ENCODE measurements around the gene CDK5R1.
"Not testable (repeated sequence)": the region's sequence is repeated elsewhere in the genome, so short reads cannot be mapped to it uniquely, and the experiment has no call there.

Gene CDK5R1

DNA sequence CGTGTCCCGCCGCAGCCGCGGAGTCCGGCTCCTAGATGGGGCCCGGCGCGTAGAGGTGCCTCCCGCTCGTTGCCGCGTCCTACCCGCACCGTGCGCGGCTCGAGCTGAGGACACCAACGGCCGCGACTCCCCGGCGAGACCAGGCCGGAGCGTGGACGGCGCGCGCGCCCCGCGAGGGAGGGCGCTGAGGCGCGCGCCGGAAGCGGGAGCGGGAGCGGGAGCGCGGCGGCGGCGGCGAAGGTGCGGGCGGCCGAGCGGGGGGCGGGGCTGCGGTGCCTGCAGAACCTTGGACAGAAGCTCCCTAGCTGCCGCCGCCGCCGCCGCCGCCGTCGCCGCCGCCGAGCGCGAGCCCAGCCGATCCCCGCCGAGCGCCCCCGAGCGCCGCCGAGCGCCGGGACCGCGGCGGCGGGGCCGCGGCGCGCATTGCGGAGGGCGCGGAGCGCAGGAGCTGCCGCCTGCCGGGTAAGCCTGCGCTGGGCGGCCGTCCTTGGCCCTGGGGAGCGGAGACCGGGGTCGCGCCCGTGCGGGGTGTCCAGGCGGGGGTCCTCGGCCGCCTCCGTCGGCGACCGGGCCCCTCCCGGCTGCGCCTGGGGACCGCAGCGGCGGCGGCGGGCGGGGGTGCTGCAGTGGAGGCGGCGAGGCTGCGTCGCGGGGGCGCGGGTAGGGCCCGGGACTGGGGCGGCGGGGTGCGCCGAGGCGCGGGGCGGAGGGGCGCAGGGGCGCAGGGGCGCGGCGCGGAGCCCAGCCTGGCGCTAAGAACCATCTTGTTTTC lies at the start of gene CDK5R1:
CDK5R1 (plus strand) TSS at position 293 of the 772 bp plus-strand sequence. CDS start 628 bp downstream, outside the sequence.
- DNase-seq = peak; percentile 83

DNA sequence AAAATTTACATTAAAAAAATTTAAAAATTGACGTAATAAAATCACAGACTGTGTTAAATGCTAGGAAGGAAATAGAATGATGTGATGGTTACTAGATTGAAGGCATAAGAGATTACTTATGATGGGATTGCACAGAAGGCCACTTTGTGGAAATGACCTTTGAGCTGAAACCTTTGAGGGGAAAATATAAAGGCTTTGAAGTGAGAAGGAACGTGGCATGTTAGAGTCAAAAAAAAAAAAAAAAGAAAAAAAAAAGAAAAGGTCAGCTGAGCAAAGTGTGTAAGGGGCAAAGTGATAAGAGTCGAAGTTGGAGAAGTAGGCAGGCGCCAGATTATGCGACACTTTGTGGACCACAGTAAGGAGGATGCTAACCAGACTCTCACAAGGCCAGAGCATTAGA lies 46.1 kb upstream of the CDK5R1 start:
- no peak for DNase-seq

DNA sequence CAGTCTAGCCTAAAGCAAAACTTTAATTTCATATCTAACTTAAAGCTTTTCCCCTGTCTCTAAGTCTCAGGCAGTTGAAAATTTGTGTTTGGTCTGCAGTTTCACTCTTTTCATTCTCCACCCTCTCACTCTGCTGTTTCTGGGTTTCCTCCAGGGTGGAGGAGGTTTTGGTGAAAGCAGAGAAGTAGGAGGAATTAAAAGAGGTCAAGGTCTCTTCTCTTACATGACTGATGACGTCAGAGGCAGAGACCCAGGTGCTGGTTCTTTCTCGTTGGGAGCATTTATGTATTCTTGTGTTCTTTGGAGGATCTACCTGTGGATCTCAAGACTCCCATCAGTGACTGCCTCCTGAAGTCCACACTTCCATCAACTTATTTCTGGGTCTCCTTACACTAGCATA lies 44.9 kb upstream of the CDK5R1 start:
- DNase-seq = no peak

DNA sequence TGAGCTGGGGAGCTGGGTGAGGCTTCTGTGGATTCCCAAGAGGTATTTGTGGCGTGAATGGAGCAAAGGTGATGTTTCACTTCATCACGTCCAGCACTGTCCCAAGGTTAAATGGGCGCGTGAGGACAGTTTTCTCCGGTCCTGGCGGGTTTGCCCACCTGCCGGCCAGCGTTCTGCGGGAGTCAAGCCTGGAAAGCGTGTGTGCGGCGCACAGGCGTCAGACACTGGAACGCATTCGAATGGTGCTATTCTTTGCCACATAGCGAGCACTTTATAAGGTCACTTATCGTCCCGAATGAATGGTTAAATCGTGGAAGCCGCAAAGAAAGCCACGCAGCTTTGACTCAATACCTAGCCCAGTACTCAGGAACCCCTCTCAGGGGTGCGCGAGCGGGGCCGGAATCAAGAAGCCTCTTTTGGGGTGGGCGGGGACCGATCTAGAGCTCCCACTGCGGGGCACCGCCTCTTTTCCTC lies 42.9 kb upstream of the CDK5R1 start:
- DNase-seq = no peak

DNA sequence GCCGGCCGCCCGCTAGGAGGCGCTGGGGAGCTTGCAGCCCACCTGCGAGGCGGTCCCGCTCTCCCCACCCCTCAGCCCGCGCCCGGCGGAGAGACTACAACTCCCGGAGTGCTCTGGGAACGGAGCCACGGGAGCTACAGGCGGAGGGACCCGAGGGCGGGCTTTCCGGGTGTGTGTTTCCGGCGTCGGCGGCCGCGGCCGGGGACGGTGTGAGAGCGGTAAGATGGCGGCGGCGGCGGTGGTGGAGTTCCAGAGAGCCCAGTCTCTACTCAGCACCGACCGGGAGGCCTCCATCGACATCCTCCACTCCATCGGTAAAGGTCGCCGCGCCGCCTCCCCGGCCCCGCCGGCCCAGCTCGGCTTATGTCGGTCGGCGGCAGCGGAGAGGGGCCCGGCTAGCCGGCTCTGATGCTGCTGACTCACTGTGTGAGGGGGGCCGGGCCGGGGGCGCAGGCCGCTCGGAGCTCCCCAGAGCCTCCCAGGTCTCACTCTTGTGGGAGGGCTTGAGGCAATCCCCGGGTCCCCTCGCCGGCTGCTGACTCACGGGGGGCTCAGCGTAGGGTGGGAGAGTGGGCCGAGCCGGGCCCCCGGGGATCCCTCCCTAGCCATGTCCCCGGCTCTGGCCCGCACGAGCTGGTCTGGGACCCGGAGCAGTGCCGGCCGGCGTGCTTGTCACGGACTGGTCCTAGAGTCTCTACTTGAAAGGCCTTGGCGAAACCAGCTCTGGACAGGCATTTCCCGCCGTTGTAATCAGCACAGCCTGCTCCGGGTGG lies 42.3 kb upstream of the CDK5R1 start, which contains the start of gene PSMD11:
PSMD11 (plus strand) TSS at position 210 of the 773 bp plus-strand sequence; CDS start at position 224, 14 bp downstream.
- peak; percentile 99 for DNase-seq

DNA sequence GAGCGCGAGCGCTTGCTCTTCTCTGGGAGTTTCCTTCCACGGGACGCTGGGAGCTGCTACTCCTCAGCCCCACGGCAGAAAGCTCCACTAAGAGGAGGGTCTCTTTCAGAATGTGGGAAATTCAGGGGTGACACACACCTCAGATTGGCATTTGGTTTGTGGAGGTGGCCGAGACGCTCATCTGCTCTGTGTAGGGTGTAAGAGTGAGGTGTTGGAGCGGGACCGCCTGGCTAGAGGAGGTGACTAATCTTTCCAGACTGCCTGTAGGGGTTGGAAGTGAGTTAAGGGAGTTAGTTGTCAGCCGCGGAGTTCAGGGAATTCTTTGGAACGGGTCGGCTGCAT lies 41.7 kb upstream of the CDK5R1 start:
- no peak for DNase-seq

DNA sequence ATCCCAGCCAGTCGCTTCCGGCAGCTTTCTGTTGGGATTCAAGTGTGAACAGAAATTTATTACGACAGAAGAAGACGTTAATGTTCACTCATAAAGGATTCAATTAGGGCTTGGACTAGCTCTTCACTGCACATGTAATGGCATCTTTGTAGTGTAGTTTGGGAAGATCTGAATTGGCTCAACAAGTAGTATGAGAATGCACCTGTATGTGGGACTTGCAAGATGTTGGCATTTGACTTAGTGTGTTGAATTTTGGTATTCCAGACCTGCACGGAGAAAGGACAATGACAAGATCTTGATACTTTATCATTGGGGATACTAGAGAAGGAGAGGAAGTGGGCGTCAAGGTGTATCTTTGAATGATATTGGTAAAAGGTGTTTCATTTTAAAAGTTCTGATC lies 41.3 kb upstream of the CDK5R1 start:
- DNase-seq = no peak

DNA sequence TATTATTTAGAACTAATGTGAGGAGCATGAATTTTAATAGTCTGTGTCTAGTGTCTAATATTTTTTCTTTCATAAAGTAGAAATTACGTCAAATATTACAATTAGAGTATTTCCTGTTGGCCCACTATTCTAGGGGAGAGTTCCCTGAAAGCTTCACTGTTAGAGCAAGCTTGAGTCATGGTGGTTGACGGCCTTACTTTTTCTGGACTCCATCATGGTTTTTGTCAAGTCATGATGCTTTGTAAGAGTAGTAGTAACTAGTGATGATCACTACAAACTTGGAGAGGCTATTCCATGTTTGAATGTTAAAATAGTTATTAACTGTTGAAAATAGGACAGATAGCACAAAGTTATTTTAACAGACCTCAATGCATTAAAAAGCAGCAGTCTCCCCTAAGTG lies 40.8 kb upstream of the CDK5R1 start:
- DNase-seq = no peak

DNA sequence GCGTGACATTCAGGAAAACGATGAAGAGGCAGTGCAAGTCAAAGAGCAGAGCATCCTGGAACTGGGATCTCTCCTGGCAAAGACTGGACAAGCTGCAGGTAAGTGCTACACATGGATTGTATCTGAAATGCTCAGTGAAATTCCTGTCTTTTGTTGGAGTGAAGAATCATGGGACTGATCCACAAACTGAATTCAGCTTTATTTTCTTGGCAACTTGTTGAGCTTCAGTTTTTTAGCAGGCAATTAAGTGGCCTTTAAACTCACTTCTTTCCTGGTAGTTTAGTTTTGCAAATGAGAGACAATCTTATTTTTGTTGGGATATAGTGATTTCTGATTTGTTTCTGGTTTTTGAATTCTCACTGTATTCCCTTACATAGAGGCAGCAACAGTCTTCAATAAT lies 39.8 kb upstream of the CDK5R1 start:
- no peak for DNase-seq

DNA sequence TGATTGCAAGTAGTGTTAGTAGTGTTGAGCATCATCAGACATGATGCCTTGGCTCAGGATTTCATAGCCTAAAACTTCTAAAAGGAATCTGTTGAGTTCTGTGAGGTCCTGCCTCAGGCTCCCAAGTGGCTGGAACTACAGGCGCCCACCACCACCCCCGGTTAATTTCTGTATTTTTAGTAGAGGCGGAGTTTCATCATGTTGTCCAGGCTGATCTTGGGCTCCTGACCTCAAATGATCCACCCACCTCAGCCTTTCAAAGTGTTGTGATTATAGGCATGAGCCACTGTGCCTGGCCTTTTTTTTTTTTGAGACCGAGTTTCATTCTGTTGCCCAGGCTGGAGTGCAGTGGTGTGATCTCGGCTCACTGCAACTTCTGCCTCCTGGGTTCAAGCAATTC lies 36.8 kb upstream of the CDK5R1 start:
- DNase-seq = no peak

DNA sequence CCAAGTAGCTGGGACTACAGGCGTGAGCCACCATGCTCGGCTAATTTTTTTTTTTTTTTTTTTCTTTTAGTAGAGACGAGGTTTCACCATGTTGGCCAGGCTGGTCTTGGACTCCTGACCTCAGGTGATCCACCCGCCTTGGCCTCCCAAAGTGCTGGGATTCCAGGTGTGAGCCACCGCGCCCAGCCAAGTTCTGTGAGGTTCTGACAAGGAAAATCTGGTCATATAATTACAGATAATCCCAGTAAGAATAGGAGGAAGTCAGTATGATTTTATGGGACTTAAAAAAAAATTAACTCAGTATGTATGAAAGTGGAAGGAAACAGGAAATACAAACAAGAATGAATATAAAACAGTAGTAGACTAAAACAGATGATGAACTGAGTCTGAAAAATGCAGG lies 36.4 kb upstream of the CDK5R1 start:
- not testable (repeated sequence) for DNase-seq

DNA sequence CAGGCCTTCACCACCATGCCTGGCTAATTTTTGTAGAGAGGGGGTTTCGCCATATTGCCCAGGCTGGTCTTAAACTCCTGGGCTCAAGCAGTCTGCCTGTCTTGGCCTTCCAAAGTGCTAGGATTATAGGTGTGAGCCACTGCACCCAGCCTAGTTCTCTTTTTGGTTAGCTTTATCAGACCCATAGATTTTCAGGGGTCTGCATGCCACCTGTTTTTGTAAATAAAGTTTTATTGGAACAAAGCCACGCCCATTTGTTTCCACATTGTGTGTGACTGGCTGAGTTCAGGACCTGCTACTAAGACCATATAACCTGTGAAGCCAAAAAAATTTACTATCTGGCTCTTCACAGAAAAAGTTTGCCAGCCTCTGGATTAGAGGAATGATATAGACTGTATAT lies 34.9 kb upstream of the CDK5R1 start:
- DNase-seq = no peak

DNA sequence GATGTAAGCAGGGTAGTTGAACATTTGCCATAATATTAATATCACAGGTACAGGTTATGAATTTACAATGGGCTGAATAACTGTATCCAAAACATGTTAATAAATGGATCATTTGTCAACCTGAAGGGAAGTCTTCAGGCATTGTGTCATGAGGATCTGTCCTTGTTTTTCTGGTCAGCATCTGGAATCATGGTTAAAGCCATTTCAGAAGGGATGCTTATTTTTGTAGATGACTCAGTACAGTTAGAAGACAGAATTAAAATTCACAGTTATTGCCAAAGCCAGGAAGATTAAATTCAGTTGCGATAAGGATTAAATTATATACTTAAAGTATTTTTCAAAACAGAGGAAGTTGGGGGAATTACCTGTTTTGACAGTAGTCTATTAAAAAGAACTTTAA lies 34.5 kb upstream of the CDK5R1 start:
- DNase-seq = no peak

DNA sequence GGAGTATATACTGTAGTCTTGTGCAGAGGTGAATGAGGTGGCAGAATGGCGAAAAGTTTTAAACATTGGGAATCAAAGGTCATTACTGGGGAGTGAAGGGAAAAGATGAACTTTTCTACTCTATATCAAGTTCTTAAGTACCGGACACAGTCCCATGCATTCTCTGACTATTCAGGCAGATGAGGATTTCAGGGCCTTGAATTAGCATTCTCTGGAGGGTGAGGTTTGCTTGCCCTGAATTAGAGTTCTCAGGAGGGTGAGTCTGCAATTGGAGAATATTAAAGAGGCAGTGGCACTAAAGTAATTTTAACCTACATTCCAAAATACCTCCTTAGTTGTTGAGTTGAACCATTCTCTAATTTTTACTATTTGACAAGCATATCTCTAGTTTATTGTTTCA lies 33.4 kb upstream of the CDK5R1 start:
- no peak for DNase-seq

DNA sequence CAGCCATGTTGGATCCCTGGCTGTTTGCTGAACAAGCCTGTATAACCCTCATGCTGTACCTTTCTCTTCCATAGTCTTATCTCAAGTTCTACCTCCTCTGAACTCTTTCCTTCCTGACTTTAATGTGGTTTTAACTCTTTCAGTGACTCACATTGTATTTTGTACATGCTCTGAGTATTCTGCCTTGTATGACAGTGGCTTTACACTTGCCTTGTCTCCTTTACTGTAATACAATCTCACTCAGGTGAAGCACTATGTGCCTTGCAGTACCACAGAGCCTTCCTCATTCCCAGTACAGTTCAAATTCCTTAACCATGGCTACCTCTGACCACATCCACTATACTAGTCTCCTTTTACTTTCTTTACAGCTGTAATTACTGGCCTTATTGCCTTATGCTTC lies 28.4 kb upstream of the CDK5R1 start:
- DNase-seq = no peak

DNA sequence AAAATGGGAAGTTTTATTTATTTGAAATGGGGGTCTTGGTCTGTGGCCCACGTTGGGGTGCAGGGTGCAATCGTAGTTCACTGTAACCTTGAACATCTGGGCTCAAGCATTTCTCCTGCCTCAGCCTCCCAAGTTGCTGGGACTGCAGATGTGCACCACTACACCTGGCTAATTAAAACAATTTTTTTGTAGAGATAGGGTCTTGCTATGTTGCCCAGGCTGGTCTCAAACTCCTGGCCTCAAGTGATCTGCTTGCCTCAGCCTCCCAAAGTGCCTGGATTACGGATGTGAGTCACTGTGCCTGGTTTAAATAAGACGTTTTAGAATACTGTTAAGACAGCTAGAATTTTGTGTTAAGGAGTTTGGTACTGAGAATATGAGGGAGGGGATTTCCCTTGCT lies 26.7 kb upstream of the CDK5R1 start:
- no peak for DNase-seq

DNA sequence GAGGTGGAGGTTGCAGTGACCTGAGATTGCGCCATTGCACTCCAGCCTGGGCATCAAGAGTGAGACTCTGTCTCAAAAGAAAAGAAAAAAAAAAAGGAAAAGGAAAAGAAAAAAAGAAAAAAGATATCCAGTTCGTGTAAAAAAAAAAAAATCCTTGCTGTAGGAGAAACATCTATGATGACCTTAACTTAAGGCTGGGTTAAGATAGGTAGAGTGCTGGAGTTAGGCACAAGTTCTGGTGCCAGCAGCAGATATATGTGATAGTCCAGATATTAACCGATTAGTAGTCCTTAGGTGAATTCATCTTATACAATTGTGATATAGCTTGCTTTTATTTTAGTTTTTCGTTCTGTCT lies 25.3 kb upstream of the CDK5R1 start:
- DNase-seq = no peak

DNA sequence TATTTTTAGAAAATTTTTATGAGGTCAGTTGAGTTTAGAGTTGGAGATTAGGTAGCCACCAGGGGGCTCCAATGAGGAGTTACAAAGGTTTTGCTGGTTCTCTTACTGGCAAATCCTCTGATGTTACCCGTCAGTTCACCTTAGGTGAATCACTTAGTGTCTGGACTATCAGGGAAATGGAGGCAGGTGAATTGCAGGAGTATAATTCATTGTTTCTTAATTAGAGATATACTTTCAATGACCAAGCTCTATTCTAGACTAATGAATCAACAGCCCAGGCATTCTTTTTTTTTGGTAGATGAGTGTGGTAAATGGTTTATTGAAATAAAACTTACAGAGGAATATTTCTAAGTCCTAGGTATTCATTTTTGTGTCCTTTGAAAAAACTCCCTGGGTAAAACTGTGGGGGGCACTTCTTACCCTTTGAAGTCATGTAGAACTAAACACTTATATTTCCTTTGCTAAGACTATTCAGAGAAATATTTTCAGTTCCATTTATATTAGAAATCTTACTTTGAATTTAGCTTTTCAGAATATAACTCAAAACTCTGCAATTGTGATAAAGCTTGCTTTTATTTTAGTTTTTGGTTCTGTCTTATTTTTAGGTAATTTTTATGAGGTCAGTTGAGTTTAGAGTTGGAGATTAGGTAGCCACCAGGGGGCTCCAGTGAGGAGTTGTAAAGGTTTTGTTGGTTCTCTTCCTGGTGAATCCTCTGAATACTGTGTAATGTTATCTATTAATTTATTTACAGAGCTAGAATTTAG lies 24.8 kb upstream of the CDK5R1 start:
- DNase-seq = peak; percentile 47

DNA sequence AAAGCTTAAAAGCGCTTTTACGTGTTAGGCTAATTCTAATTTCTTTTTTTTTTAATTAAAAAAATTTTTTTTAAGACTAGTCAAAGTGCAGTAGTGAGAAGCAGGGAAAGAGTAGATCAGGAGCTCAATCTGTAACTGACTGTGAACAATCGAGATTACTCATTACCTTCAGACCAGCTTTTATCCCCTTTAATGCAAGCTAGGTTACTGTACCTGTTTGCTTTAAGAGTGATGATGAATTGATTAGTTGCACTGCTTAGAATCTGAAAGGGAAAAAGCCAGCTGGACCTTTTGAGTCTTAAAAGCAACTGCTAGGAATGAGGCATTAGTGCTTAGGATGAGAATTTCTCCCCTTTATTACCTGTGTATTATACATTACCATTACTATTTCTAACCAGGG lies 23.5 kb upstream of the CDK5R1 start:
- no peak for DNase-seq

DNA sequence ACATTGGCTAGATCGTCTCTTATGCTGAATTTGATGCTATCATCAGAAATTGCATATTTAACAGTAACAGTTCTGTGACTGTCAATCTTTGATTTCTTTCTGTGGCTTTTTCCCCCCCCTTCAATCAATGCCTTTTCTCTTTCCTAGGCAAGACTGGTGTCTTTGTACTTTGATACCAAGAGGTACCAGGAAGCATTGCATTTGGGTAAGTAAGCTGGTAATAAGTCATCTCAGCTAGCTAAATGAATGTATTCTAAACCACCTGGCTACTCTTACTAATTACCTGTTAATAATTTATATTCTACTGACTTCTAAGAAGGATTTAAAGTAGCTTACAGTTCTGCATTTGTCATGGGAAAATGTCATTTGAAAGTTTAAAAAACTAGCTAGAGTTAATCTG lies 22.4 kb upstream of the CDK5R1 start:
- DNase-seq = no peak

DNA sequence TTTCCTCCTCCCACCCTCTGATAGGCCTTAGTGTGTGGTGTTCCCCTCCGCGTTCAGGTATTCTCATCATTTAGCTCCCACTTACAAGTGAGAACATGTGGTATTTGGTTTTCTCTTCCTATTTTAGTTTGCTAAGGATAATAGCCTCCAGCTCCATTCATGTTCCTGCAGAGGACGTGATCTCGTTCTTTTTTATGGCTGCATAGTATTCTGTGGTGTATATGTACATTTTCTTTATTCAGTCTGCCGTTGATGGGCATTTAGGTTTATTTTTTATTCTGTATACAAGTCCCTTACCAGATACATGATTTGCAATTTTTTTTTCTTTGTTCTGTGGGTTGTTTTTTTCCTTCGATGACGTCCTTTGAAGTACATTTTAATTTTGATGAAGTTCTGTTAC lies 18.8 kb upstream of the CDK5R1 start:
- no peak for DNase-seq

DNA sequence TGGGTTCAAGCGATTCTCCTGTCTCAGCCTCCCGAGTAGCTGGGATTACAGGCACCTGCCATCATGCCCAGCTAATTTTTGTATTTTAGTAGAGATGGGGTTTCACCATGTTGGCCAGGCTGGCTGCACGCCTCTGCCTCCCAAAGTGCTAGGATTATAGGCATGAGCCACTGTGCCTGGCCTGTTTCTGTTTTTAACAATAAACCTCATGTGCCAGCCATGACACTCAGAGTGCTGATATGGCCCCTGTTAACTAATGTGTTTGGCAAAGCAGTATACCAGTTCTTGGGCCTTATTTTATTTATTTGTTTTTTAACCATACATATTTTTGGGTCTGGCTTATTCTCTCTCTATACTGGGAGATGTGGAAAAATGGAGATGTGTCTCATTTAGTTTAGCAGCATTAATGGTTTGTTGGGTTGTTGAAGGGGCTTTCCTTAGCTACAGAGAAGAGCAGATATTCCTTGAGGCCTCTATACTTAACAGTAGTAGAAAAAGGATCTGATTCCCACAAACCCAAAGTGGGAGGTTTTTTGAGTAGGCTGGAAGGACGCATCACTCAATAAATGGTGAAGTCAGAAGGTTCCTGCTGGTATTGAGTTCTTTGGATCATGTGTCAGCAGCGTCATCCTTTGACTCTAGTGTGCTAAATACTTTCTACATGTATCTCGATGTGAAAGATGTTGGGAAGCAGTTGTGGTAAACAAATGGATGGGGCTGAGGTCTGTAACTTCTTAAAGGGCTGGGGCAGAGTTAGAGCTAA lies 16.2 kb upstream of the CDK5R1 start:
- DNase-seq = no peak

DNA sequence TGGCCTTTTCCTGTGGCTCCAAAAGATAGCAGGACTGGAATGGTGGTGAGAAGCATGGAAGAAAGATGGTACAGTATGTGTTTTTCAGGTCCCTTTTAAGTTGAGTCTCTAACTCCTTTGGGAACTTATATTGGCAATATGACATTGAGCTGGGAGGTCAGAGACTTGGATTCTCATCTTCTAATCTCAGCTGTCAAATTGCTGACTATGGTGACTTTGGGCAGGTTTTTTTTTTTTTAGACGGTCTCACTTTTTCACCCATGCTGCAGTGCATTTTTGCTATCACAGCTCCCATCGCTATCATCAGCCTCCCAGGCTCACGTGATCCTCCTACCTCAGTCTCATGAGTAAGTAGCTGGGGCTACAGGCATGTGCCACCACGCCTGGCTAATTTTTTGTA lies 15.1 kb upstream of the CDK5R1 start:
- DNase-seq = no peak
